Activated CD8-positive, alpha-beta memory T cell treated with anti-CD3 and anti-CD28 coated beads, Interleukin-2, amount 10 ng/mL, durations not matched to agents 7 days and 5 days (primary cell): ENCODE measurements around the gene COPS7A. TPM values are rescaled to one million over a fixed set of nuclear protein-coding genes. Genes with fewer than 3 reads are reported as not detected.
A peak's percentile ranks its signal among the peaks of the same experiment; 100 is the strongest.
"Not testable (repeated sequence)": the region's sequence is repeated elsewhere in the genome, so short reads cannot be mapped to it uniquely, and the experiment has no call there.

Experiments used
- ATAC-seq: fragments of 150-1000 bp; cut with Tn5 transposase; one replicate; pipeline ENCODE4 v1.10.0; 2021; ENCODE audit warnings: moderate library complexity
- CTCF ChIA-PET: fragments of 350-600 bp; sonication (Branson Sonifier 250); formaldehyde crosslinking; loops from one replicate; lab custom pipeline; 2021; ENCODE audit warnings: antibody characterized with exemption; lab: Charles Lee
- DNase-seq: peaks from one replicate; pipeline ENCODE4 v3.0.0-alpha.2; 2020
- H3K27ac Mint-ChIP-seq: one replicate; pipeline ENCODE4 v1.8.0; 2021; ENCODE audit warnings: mild to moderate bottlenecking, mixed read lengths
- H3K27me3 Mint-ChIP-seq: one replicate; pipeline ENCODE4 v1.8.0; 2021; ENCODE audit warnings: mixed read lengths
- H3K36me3 Mint-ChIP-seq: one replicate; pipeline ENCODE4 v1.8.0; 2021; ENCODE audit warnings: mild to moderate bottlenecking, mixed read lengths
- H3K4me1 Mint-ChIP-seq: one replicate; pipeline ENCODE4 v1.8.0; 2021; ENCODE audit warnings: mixed read lengths
- H3K4me3 Mint-ChIP-seq: one replicate; pipeline ENCODE4 v1.8.0; 2021; ENCODE audit warnings: mild to moderate bottlenecking, moderate library complexity, mixed read lengths
- H3K9me3 Mint-ChIP-seq: one replicate; pipeline ENCODE4 v1.8.0; 2022; ENCODE audit warnings: low read depth, mixed read lengths
- total RNA-seq, 2 experiments: library from RNA; stranded (reverse); gene quantifications; one replicate each; pipeline ENCODE4 v1.2.3, GENCODE V29; 2021

COPS7A gene
- total RNA-seq, 2 experiments from 2014 or later: 28.2 to 30.0 TPM

- not testable (repeated sequence) for H3K9me3 Mint-ChIP-seq, H3K4me3 Mint-ChIP-seq, ATAC-seq, DNase-seq, H3K27me3 Mint-ChIP-seq, H3K27ac Mint-ChIP-seq
- Mint-ChIP-seq H3K36me3 (peaks cover 17% of the 10 kb centered on the region), H3K4me1 (peaks cover 14% of the 10 kb centered on the region)
- CTCF ChIA-PET: interaction anchor here (0.7 to 2.7 kb wide), 3 partner anchors 9 to 1136 kb away, joined by 3 to 8 read pairs (median 3); partner anchors contain the start of gene MLF2
These were observed 19.5 kb downstream of the COPS7A start for GRCh38 chr12:6743300-6743699.

GRCh38 chr12:6745741-6746525 lies 22.1 kb downstream of the COPS7A start:
- Mint-ChIP-seq H3K36me3 (peaks cover 28% of the 10 kb centered on the region), H3K27ac (peak overlapping the region; percentile 64), H3K4me1 (peaks cover 19% of the 10 kb centered on the region), H3K27me3 (no peaks in the 10 kb centered on the region), H3K9me3 (peaks cover 3% of the 10 kb centered on the region), H3K4me3 (no peak overlapping the region)
- DNase-seq (no peak), ATAC-seq (peak; percentile 78)
- CTCF ChIA-PET: interaction anchor here (0.8 to 1.8 kb wide), 3 partner anchors 9 to 88 kb away, joined by 3 to 5 read pairs (median 4); no protein-coding TSS in a partner anchor

GRCh38 chr12:6747216-6747615 lies 23.4 kb downstream of the COPS7A start:
- H3K27ac Mint-ChIP-seq: peak overlapping the region; percentile 39
- DNase-seq (no peak), ATAC-seq (no peak)
- H3K4me1 Mint-ChIP-seq: peaks cover 29% of the 10 kb centered on the region
- CTCF ChIA-PET: interaction anchor here (0.8 to 1.3 kb wide), 2 partner anchors 31 to 85 kb away, joined by 3 to 4 read pairs; no protein-coding TSS in a partner anchor
- H3K36me3 Mint-ChIP-seq: peaks cover 29% of the 10 kb centered on the region
- no peaks in the 10 kb centered on the region for H3K27me3 Mint-ChIP-seq
- H3K9me3 Mint-ChIP-seq: peaks cover 3% of the 10 kb centered on the region
- no peak overlapping the region for H3K4me3 Mint-ChIP-seq

DNA sequence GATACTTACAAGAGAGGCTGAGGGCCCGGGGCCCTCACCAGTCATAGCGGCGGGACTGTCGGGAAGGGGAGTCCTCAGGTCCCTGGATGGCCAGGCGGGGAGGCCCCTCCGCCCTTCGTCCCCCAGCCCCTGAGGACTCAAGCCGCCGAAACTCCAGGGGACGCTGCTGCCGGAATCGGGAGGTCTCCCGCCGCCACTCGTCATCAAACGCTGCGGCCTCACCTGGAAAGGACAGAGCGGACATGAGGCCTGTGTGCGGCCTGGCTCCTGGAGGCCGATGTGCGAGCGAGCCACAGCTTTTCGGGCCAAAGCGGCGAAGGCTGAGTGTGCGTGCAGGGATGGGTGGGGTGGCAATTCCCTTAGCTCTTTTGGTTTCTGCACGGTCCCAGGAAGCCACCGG lies 24.9 kb downstream of the COPS7A start:
- peaks cover 24% of the 10 kb centered on the region for H3K36me3 Mint-ChIP-seq
- ATAC-seq (no peak), DNase-seq (no peak)
- H3K4me1 Mint-ChIP-seq: peaks cover 35% of the 10 kb centered on the region
- no peak overlapping the region for H3K4me3 Mint-ChIP-seq
- no peaks in the 10 kb centered on the region for H3K9me3 Mint-ChIP-seq
- no peak overlapping the region for H3K27ac Mint-ChIP-seq
- H3K27me3 Mint-ChIP-seq: no peaks in the 10 kb centered on the region
- CTCF ChIA-PET: no interaction called here

GRCh38 chr12:6750506-6750905 lies 26.7 kb downstream of the COPS7A start:
- H3K4me3 Mint-ChIP-seq: no peak overlapping the region
- CTCF ChIA-PET: interaction anchor here (6.1 to 6.3 kb wide), 2 partner anchors 22 to 30 kb away, joined by 98 to 117 read pairs; partner anchors contain the start of gene LAG3
- peaks cover 29% of the 10 kb centered on the region for H3K4me1 Mint-ChIP-seq
- DNase-seq (no peak), ATAC-seq (no peak)
- no peaks in the 10 kb centered on the region for H3K9me3 Mint-ChIP-seq
- peaks cover 24% of the 10 kb centered on the region for H3K36me3 Mint-ChIP-seq
- no peaks in the 10 kb centered on the region for H3K27me3 Mint-ChIP-seq
- peak overlapping the region; percentile 6 for H3K27ac Mint-ChIP-seq

DNA sequence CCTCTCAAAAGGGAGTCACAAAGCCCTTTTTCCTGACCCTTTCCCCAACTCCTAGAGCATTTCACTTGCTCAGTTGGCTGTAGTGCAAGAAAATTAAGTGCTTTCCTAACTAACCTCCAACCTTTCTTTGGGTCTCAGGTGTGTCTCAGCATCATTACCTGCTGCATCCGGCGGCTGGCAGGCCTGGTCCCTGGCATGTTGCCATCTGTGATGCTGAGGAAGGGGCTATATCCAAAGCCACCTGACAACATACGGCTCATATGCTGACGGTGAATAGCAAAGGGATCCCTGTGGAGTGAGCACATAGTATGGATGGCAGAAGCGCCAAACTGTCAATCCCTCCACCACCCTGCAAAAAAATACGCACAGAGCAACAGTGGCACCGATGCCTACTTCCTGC lies 27.9 kb downstream of the COPS7A start:
- H3K4me1 Mint-ChIP-seq: peaks cover 22% of the 10 kb centered on the region
- H3K4me3 Mint-ChIP-seq: peak overlapping the region; percentile 90
- peak overlapping the region; percentile 98 for H3K27ac Mint-ChIP-seq
- CTCF ChIA-PET: interaction anchor here (1.3 to 9.9 kb wide), 16 partner anchors 9 to 139 kb away, joined by 5 to 120 read pairs (median 24); partner anchors contain the start of genes CDCA3, COPS7A, GPR162 and LAG3
- H3K9me3 Mint-ChIP-seq: no peaks in the 10 kb centered on the region
- H3K27me3 Mint-ChIP-seq: no peaks in the 10 kb centered on the region
- no peak for DNase-seq
- no peak for ATAC-seq
- peaks cover 24% of the 10 kb centered on the region for H3K36me3 Mint-ChIP-seq

- ATAC-seq: peak; percentile 3
- peaks cover 21% of the 10 kb centered on the region for H3K36me3 Mint-ChIP-seq
- DNase-seq: peak; percentile 64
- CTCF ChIA-PET: interaction anchor here (0.8 to 9.9 kb wide), 31 partner anchors 9 to 215 kb away, joined by 3 to 120 read pairs (median 9); partner anchors contain the start of genes CDCA3, COPS7A, GNB3 and GPR162
- H3K27me3 Mint-ChIP-seq: peaks cover 2% of the 10 kb centered on the region
- peak overlapping the region; percentile 90 for H3K4me3 Mint-ChIP-seq
- H3K4me1 Mint-ChIP-seq: peaks cover 22% of the 10 kb centered on the region
- H3K9me3 Mint-ChIP-seq: no peaks in the 10 kb centered on the region
- H3K27ac Mint-ChIP-seq: peak overlapping the region; percentile 98
These were observed 28.5 kb downstream of the COPS7A start for GRCh38 chr12:6752167-6752920.

DNA sequence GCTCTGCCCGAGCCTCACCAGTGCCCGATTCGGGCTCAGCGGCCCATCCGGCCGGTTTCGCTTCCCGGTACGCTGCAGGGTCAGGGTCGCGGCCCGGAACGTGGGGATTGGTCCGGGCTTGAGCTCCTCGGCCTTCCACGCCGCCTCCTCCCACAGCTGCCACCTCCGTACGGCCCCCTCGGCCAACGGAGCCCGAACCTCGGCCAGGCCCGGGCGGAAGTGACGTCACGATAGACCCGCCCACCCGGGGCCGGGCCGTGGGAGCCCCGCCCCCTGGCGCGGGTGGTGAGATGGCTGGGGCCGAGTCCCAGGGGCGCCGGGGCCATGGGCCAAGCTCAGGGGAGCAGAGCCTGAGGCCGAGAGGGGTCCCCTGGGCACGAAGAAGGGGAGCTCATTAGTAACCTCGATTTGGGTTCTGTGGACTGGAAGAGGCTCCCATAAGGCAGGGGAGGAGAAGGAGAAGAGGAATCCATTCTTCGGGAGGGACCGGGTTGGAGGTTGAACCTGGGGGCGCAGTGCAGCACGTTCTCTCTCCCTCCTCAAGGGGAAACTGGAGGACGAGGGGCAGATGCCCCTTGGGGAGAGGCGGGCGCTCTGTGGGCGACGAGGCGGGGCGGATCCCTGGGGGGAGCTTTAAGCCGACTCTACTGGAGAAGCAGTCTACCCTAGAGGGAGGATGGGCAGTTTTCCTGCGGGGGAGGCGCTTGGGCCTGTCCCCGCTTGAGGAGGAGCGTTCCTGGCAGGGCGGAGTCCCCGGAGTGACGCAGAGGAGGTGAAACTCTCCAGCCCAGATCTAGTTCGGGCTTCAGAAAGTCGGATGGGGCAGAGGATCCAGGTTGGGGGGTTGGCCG lies 29.3 kb downstream of the COPS7A start, which contains the start of gene MLF2:
TSS of gene MLF2 (minus strand) at position 221 of the 851 bp plus-strand sequence. CDS start 807 bp downstream, outside the sequence.
- Mint-ChIP-seq H3K4me3 (peak within 1 kb of the TSS; percentile 90), H3K9me3 (no peaks in the 10 kb centered on the region), H3K27ac (peak within 1 kb of the TSS; percentile 98), H3K4me1 (peaks cover 25% of the 10 kb centered on the region), H3K36me3 (peaks cover 14% of the 10 kb centered on the region), H3K27me3 (peaks cover 2% of the 10 kb centered on the region)
- ATAC-seq (peak; percentile 92), DNase-seq (peak; percentile 99)
- CTCF ChIA-PET: interaction anchor here (0.8 to 9.9 kb wide), 41 partner anchors 10 to 327 kb away, joined by 3 to 120 read pairs (median 8); partner anchors contain the start of genes CDCA3, COPS7A, GNB3 and GPR162

GRCh38 chr12:6753772-6754356 lies 30.0 kb downstream of the COPS7A start:
- Mint-ChIP-seq H3K4me3 (peak overlapping the region; percentile 90), H3K9me3 (no peaks in the 10 kb centered on the region), H3K27me3 (peaks cover 2% of the 10 kb centered on the region), H3K36me3 (peaks cover 10% of the 10 kb centered on the region), H3K27ac (peak overlapping the region; percentile 98), H3K4me1 (peaks cover 31% of the 10 kb centered on the region)
- CTCF ChIA-PET: interaction anchor here (1.0 to 9.9 kb wide), 34 partner anchors 9 to 328 kb away, joined by 3 to 120 read pairs (median 9); partner anchors contain the start of genes CDCA3, COPS7A, GNB3 and GPR162
- no peak for ATAC-seq
- no peak for DNase-seq

DNA sequence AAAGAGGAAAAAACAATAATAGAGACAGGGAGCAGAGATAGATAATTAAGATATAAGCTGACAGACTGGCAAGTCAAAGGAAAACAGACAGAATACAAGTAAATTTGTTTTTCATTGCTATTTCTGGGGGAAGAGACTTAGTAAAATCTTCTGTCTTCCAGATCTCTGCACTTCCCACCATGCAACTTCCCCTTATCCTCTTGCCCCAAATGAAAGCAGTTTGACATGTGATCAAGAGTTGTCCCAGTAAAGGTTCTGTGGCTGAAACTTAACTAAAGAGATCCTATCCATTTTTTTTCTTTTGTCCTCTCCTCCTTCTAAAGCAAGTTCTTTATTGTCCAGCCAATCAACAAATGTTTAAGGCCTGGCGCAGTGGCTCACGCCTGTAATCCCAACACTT lies 30.6 kb downstream of the COPS7A start:
- Mint-ChIP-seq H3K4me1 (peaks cover 34% of the 10 kb centered on the region), H3K27ac (no peak overlapping the region), H3K36me3 (peaks cover 5% of the 10 kb centered on the region), H3K27me3 (peaks cover 2% of the 10 kb centered on the region), H3K9me3 (no peaks in the 10 kb centered on the region), H3K4me3 (no peak overlapping the region)
- DNase-seq: no peak
- CTCF ChIA-PET: interaction anchor here (1.1 to 9.9 kb wide), 26 partner anchors 8 to 329 kb away, joined by 3 to 120 read pairs (median 10); partner anchors contain the start of genes CDCA3, COPS7A, GNB3 and GPR162
- ATAC-seq: no peak

DNA sequence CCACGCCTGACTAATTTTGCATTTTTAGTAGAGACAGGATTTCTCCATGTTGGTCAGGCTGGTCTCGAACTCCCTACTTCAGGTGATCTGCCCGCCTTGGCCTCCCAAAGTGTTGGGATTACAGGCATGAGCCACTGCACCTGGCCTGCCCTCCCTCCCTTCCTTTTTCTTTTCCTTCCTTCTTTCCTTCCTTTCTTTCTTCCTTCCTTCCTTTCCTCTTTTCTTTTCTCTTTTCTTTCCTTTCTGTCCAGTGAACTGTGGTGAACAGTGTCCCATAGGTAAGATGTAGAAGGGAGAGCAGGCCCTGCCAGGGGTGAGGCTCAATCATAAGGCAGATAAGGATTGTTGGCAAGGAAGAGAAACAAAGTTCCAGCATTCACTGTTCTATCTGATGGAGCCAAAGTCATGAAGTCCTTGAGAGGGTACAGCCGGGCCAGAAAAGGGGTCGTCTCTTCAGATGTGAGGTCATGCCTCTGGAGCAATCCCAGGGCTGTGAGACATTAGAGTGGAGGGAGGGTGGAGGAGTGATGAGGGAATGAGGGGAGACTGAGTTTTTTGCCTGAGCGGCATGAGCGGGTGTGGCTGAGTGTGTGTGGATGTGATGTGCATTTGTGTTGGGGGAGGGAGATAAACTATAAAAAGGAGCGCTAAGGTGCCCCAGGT lies 33.3 kb downstream of the COPS7A start:
- CTCF ChIA-PET: interaction anchor here (1.6 to 9.9 kb wide), 6 partner anchors 9 to 134 kb away, joined by 3 to 120 read pairs (median 53); partner anchors contain the start of genes GPR162, P3H3 and PTMS
- Mint-ChIP-seq H3K27ac (no peak overlapping the region), H3K9me3 (no peaks in the 10 kb centered on the region), H3K4me3 (no peak overlapping the region), H3K4me1 (peaks cover 20% of the 10 kb centered on the region), H3K27me3 (peaks cover 9% of the 10 kb centered on the region), H3K36me3 (no peaks in the 10 kb centered on the region)
- DNase-seq (no peak), ATAC-seq (no peak)
